ENCODE results near the gene TTLL11.
"Not testable (repeated sequence)": the region's sequence is repeated elsewhere in the genome, so short reads cannot be mapped to it uniquely, and the experiment has no call there.

Gene TTLL11

DNA sequence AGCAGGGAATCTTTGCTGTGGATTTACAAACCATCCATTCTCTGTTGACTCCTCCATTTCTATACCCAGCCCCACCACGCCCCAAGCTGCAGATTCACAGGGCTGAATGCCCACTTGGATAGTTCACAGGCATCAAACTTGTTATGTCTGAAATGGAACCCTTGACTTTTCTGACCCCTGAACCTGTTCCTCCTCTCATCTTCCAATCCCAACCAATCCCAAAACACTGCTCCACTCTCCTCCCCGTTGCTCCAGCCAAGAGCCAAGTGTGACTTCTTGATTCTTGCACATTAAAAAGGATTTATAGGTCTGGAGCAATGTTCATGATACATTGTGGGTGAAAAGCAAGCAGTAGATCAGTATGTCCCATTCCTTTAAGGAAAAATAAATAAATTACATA is 296.0 kb downstream of the TTLL11 start:
- no peaks in the 10 kb centered on the region for H3K27me3 ChIP-seq (ENCODE audit: insufficient read depth, low read length, poor library complexity, severe bottlenecking)
- H3K9me2 ChIP-seq (replicated peaks; ENCODE audit: low read depth, low read length): no peaks in the 10 kb centered on the region
- H3K4me1 ChIP-seq (ENCODE audit: insufficient read depth, low read length, poor library complexity, severe bottlenecking): no peaks in the 10 kb centered on the region
- no peak overlapping the region for H3K4me3 ChIP-seq (ENCODE audit: low read length, poor library complexity, severe bottlenecking)
- H3F3A ChIP-seq (ENCODE audit: low read depth): no peaks in the 10 kb centered on the region
- H3K36me3 ChIP-seq (ENCODE audit: insufficient read depth, low read length): no peaks in the 10 kb centered on the region
- no peak overlapping the region for H3K4me2 ChIP-seq (ENCODE audit: low read depth, low read length, poor library complexity, severe bottlenecking)
- TF ChIP-seq, protein P1, sequence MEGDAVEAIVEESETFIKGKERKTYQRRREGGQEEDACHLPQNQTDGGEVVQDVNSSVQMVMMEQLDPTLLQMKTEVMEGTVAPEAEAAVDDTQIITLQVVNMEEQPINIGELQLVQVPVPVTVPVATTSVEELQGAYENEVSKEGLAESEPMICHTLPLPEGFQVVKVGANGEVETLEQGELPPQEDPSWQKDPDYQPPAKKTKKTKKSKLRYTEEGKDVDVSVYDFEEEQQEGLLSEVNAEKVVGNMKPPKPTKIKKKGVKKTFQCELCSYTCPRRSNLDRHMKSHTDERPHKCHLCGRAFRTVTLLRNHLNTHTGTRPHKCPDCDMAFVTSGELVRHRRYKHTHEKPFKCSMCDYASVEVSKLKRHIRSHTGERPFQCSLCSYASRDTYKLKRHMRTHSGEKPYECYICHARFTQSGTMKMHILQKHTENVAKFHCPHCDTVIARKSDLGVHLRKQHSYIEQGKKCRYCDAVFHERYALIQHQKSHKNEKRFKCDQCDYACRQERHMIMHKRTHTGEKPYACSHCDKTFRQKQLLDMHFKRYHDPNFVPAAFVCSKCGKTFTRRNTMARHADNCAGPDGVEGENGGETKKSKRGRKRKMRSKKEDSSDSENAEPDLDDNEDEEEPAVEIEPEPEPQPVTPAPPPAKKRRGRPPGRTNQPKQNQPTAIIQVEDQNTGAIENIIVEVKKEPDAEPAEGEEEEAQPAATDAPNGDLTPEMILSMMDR (conservative IDR thresholded peaks at IDR 0.05; ENCODE audit: low read length): no peak
- TF ChIP-seq EZH2phosphoT487 (IDR thresholded peaks at IDR 0.05; ENCODE audit: borderline replicate concordance): no peak
- H3K9ac ChIP-seq (ENCODE audit: low read depth, low read length, poor library complexity, severe bottlenecking): no peak overlapping the region
- H3K79me2 ChIP-seq (ENCODE audit: insufficient read depth, low read length): no peaks in the 10 kb centered on the region
- no peaks in the 10 kb centered on the region for H4K20me1 ChIP-seq (ENCODE audit: insufficient read depth, low read length, poor library complexity, severe bottlenecking)
- H3K9me3 ChIP-seq (ENCODE audit: insufficient read depth, low read depth, low read length): no peaks in the 10 kb centered on the region
- H2AFZ ChIP-seq (ENCODE audit: low read length): no peak overlapping the region

- not testable (repeated sequence) for H3K36me3 ChIP-seq (ENCODE audit: insufficient read depth, low read length); H3K4me2 ChIP-seq (ENCODE audit: low read depth, low read length, poor library complexity, severe bottlenecking); H2AFZ ChIP-seq (ENCODE audit: low read length)
Observed at GRCh38 chr9:121794334-121794733, 298.8 kb downstream of the TTLL11 start.

GRCh38 chr9:121792476-121792875 is 300.6 kb downstream of the TTLL11 start:
- not testable (repeated sequence) for H4K20me1 ChIP-seq (ENCODE audit: insufficient read depth, low read length, poor library complexity, severe bottlenecking); H3K27me3 ChIP-seq (ENCODE audit: insufficient read depth, low read length, poor library complexity, severe bottlenecking); H3K36me3 ChIP-seq (ENCODE audit: insufficient read depth, low read length); H3K4me3 ChIP-seq (ENCODE audit: low read length, poor library complexity, severe bottlenecking); H3K4me1 ChIP-seq (ENCODE audit: insufficient read depth, low read length, poor library complexity, severe bottlenecking); H3K9ac ChIP-seq (ENCODE audit: low read depth, low read length, poor library complexity, severe bottlenecking); H3F3A ChIP-seq (ENCODE audit: low read depth); H3K79me2 ChIP-seq (ENCODE audit: insufficient read depth, low read length); H2AFZ ChIP-seq (ENCODE audit: low read length); H3K4me2 ChIP-seq (ENCODE audit: low read depth, low read length, poor library complexity, severe bottlenecking); H3K9me2 ChIP-seq (replicated peaks; ENCODE audit: low read depth, low read length); H3K9me3 ChIP-seq (ENCODE audit: insufficient read depth, low read depth, low read length)

More at GRCh38 chr9:121794334-121794733, 298.8 kb downstream of the TTLL11 start:
- not testable (repeated sequence) for H3K4me3 ChIP-seq (ENCODE audit: low read length, poor library complexity, severe bottlenecking); H3K9ac ChIP-seq (ENCODE audit: low read depth, low read length, poor library complexity, severe bottlenecking); H3K27me3 ChIP-seq (ENCODE audit: insufficient read depth, low read length, poor library complexity, severe bottlenecking); H3K9me3 ChIP-seq (ENCODE audit: insufficient read depth, low read depth, low read length); H4K20me1 ChIP-seq (ENCODE audit: insufficient read depth, low read length, poor library complexity, severe bottlenecking); H3K4me1 ChIP-seq (ENCODE audit: insufficient read depth, low read length, poor library complexity, severe bottlenecking); H3F3A ChIP-seq (ENCODE audit: low read depth); H3K9me2 ChIP-seq (replicated peaks; ENCODE audit: low read depth, low read length); H3K79me2 ChIP-seq (ENCODE audit: insufficient read depth, low read length)

DNA sequence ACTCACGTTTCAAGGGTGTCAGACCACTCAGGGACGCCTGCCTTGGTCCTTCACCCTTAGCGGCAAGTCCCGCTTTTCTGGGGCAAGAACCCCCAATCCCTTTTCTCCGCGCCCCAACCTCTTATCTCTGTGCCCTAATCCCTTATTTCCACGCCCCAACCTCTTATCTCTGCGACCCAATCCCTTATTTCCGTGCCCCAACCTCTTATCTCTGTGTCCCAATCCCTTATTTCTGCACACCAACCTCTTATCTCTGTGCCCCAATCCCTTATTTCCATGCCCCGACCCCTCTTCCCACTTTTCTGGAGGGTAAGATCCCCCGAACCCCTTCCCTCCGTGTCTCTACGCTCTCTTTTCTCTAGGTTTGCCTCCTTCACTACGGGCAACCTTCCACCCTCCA is 302.3 kb downstream of the TTLL11 start:
- Histone ChIP-seq H3K9me3 (ENCODE audit: insufficient read depth, low read depth, low read length) (no peaks in the 10 kb centered on the region), H3K36me3 (ENCODE audit: insufficient read depth, low read length) (no peaks in the 10 kb centered on the region), H3K27me3 (ENCODE audit: insufficient read depth, low read length, poor library complexity, severe bottlenecking) (no peaks in the 10 kb centered on the region), H4K20me1 (ENCODE audit: insufficient read depth, low read length, poor library complexity, severe bottlenecking) (no peaks in the 10 kb centered on the region), H3K9ac (ENCODE audit: low read depth, low read length, poor library complexity, severe bottlenecking) (no peak overlapping the region), H2AFZ (ENCODE audit: low read length) (no peak overlapping the region), H3K79me2 (ENCODE audit: insufficient read depth, low read length) (no peaks in the 10 kb centered on the region), H3K4me3 (ENCODE audit: low read length, poor library complexity, severe bottlenecking) (no peak overlapping the region), H3K9me2 (replicated peaks; ENCODE audit: low read depth, low read length) (no peaks in the 10 kb centered on the region), H3F3A (ENCODE audit: low read depth) (no peaks in the 10 kb centered on the region), H3K4me1 (ENCODE audit: insufficient read depth, low read length, poor library complexity, severe bottlenecking) (no peaks in the 10 kb centered on the region), H3K4me2 (ENCODE audit: low read depth, low read length, poor library complexity, severe bottlenecking) (no peak overlapping the region)
- TF ChIP-seq EZH2phosphoT487 (IDR thresholded peaks at IDR 0.05; ENCODE audit: borderline replicate concordance): no peak
- TF ChIP-seq, protein P1 (conservative IDR thresholded peaks at IDR 0.05; ENCODE audit: low read length): no peak

Data from Loucy (cell line).